Measurements from ENCODE around the gene ANKFN1.

- TF ChIP-seq CTCF (IDR thresholded peaks at IDR 0.05; ENCODE audit: insufficient read depth, low read depth, low read length) (no peak), EZH2 (IDR thresholded peaks at IDR 0.05; ENCODE audit: insufficient read depth, low read length) (no peak)
Measured at GRCh38 chr17:56389356-56389755, 236.1 kb downstream of the ANKFN1 start.
